DOHH2 (cell line): Measurements from ENCODE around the gene ZBED3.

ENCODE experiments used
- EZH2phosphoT487 ChIP-seq: fragments of 200-600 bp; sonication (generic); IDR thresholded peaks from 2 replicates; pipeline ENCODE4 v1.6.1; 2017; ENCODE audit warnings: borderline replicate concordance, mild to moderate bottlenecking, antibody characterized with exemption, low read length, moderate library complexity, mixed read lengths
- TF ChIP-seq, protein P1 (sequence below): fragments of 200-600 bp; sonication (generic); IDR thresholded peaks from one replicate; pipeline ENCODE4 v1.5.1; 2014; ENCODE audit warnings: antibody characterized with exemption, mild to moderate bottlenecking, low read depth, low read length; ENCODE audit not compliant: poor library complexity, severe bottlenecking

DNA sequence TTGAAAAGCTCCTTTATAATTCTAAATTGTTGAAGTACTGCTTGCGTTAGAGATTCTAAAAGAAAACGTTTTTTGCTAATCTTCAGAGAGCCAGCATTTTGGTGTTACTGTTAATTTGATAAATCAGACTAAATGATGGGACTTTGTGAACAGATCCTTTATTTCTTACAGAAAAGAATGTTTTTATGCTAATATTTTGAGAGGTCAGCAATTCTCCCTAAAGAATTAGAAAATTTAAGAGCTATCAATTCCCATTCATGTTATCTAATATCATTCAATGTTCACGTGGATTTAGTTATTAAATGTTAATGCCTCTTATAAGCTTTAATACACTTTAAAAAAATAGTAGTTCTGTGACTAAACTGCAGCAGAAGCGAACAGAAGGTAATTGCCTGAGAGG lies 54.5 kb downstream of the ZBED3 start:
- TF ChIP-seq, protein P1, sequence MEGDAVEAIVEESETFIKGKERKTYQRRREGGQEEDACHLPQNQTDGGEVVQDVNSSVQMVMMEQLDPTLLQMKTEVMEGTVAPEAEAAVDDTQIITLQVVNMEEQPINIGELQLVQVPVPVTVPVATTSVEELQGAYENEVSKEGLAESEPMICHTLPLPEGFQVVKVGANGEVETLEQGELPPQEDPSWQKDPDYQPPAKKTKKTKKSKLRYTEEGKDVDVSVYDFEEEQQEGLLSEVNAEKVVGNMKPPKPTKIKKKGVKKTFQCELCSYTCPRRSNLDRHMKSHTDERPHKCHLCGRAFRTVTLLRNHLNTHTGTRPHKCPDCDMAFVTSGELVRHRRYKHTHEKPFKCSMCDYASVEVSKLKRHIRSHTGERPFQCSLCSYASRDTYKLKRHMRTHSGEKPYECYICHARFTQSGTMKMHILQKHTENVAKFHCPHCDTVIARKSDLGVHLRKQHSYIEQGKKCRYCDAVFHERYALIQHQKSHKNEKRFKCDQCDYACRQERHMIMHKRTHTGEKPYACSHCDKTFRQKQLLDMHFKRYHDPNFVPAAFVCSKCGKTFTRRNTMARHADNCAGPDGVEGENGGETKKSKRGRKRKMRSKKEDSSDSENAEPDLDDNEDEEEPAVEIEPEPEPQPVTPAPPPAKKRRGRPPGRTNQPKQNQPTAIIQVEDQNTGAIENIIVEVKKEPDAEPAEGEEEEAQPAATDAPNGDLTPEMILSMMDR = no peak
- TF ChIP-seq EZH2phosphoT487 = no peak
